HG02571 (cell line): Measurements from ENCODE around the gene SECTM1.
A peak's percentile ranks its signal among the peaks of the same experiment; 100 is the strongest.

ENCODE experiments used
- ATAC-seq: cut with Tn5 transposase; IDR thresholded peaks from one replicate; pipeline ENCODE4 v1.9.1; 2021; ENCODE audit warnings: mild to moderate bottlenecking, moderate library complexity; ENCODE audit not compliant: unreplicated experiment

The SECTM1 gene

GRCh38 chr17:82283208-82283749, 50.3 kb downstream of the SECTM1 start:
- ATAC-seq: no peak

GRCh38 chr17:82282239-82283207, 51.0 kb downstream of the SECTM1 start:
- no peak for ATAC-seq

DNA sequence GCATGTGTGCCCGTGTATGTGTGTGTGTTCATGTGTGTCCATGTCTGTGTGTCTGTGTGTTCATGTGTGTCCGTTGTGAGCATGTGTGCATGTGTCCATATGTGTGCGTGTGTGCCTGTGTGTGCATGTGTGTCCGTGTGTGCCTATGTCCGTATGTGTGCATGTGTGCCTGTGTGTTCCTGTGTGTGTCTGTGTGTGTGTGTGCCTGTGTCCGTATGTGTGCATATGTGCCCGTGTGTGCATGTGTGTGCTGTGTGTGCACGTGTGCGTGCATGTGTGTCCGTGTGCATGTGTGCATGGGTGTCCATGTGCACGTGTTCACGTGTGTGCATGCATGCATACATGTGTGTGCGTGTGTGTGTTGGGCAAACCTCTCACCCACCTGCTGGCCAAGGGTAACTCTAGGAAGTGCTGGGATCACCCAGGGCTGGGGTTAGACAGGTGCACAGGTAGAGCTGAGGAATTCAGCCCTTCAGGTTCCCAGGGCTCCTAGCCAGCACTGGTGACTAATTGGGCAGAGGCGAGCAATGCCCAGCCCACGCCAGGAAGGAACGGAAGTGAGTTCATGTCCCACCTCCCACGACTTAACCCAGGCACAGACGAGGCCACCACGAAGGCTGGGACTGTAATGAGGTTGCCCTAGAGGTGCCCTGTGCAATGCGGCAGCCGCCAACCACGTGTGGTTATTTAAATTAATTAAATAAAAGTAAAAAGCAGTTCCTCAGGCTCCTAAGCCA, 51.9 kb downstream of the SECTM1 start:
- no peak for ATAC-seq

DNA sequence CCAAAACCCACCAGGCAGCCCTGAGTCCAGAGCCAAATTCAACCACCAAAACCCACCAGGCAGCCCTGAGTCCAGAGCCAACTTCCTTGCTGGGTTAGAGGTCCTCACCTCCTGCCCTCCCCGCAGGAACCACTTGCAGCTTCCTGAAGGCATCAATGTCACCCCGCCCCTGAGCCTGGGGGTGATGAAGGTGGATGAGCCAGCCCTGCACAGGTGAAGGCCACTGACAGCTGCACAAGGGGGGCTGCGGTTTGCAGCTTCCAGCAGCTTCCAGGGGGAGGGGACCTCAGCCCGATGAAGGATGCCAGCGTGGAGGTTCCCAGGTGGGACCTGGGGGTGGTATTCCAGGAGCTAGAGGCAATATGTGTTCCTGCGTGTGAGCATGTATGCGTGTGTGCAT, 52.5 kb downstream of the SECTM1 start:
- no peak for ATAC-seq

DNA sequence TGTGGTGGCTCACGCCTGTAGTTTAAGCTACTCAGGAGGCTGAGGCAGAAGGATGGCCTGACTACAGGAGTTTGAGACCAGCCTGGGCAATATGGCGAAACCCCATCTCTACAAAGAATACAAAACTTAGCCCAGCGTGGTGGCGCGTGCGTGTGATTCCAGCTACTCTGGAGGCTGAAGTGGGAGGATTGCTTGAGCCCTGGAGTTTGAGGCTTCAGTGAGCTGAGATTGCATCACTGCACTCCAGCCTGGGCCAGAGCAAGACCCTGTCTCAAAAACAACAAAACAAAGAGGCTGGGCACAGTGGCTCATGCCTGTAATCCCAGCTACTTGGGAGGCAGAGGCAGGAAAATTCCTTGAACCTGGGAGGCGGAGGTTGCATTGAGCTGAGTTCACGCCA, 53.0 kb downstream of the SECTM1 start:
- no peak for ATAC-seq

DNA sequence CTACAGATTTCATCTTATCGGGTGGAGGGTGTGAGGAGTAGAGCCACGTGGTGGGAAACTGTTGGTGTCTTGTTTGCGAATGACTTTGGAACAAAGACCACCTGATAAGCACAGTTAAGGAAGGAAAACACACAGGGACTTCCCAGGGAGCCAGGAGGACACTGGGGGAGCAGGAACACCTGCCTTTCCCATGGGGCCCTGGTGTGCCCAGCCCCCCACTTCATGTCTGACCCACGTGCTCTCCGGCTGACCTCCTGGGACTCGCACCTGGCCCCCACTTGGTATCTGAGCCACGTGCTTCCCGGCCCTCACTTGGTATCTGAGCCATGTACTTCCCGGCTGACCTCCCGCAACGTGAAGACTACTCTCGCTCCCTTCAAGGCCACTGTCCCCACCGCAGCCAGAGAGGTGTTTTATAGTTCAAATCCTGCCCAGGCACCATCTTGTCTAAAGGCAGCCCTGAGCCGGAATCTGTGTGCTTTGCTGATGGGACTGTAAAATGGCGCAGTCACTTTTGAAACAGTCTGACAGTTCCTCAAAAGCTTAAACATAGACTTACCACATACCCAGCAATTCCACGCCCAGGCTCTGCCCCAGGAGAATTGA, 54.7 kb downstream of the SECTM1 start:
- ATAC-seq: no peak

GRCh38 chr17:82278308-82278707, 55.3 kb downstream of the SECTM1 start:
- no peak for ATAC-seq

GRCh38 chr17:82277851-82278250, 55.7 kb downstream of the SECTM1 start:
- ATAC-seq: no peak

- no peak for ATAC-seq
These were observed 56.6 kb downstream of the SECTM1 start for GRCh38 chr17:82276938-82277337.

DNA sequence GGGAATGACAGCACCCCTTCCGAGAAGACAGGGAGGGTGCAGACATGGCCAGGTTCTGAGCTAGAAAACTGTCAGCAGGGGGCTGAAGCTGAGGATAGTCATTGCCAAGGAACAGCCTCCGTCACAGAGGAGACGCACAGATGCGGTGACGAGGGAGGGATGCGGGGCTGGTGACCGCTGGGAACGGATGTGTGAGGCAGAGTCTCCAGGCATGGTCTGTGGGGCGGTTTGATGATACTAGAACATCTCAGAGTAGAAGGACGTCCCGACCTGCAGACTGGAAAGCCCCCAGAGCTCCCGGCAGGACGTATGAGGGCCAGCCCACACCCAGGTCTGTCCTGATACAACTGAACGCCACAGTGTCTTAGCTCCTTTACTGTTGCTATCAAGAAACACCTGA, 58.2 kb downstream of the SECTM1 start:
- ATAC-seq: no peak

DNA sequence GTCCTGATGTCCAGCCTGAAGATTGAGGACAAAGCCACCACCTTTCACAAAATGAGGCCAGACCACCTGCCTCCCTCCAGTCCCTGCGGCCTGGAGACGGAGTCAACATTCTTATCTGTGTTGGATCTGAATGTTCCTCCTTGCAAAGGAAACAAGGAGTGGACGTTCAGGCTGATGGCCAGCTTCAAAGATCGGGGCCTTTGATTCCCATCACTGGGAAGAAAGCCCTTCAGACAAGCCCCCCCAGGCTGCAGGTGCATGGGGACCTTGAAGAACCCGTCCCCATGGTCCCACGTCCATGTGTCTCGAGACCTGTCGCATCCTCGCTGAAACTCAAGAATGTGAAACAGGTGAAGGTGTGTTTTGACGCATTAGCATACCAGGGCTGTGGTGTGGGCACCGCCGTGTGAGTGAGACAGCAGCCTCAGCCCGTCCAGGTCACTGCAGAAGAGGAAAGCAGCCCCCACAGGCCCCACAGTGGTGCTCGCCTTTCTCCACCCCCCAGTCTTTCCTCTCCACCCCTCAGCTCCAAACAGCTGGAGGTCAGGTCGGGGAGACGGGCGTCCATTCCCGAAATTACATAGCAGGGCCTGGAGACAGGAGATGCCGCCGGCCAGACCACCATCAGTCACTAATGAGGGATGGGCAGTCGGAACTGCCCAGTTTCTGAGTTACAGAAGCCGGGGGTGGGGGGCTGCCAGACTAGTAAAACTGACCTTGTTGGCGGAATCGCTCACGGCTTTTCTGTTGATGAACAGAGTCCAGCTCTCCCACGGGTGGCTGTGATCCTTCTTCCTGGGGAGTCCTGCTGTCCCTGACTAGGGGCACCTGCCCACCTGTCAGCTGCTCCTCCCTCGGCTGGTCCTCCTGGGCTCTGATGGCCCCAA, 59.2 kb downstream of the SECTM1 start:
- ATAC-seq: no peak

DNA sequence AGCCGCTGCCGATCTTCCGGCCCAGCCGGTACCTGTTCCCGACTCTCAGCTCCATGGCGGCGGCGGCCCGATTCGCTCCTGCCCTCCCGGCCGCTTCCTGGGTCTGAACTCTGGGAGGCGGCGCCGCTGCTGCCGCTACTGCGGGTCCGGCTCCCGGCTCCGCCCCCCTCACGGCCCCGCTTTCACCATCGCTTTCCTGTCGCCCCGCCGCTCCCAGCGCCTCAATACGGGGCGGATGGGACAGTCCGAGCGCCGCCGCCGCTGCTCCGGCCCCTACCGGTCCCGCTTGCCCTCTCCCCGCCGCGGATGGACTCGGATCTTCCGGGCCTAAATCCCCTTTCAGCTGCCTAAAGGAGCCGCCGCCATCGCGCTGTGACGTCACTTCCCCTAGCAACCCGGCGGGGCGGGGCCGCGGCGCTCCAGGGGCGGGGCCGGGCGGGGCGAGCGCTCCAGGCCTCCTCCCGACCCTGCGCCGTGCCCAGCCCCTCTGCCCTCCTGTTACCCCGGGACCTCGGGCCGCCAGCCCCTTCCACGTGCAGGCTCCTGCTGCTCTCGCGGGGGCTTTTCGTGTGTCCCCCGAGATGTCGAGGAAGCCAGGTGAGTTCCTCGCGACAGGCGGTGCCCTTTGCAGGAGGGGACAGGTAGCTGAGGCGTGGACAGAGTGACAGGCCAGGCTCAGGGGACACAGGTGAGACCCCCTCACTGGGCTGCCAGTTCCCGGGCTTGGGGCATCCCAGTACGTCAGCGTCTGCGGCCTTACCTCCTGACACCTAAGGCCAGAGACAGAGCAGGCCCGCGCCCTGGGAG, 60.0 kb downstream of the SECTM1 start, which contains the start of gene CSNK1D:
Gene CSNK1D (minus strand): TSS at position 374 of the 807 bp plus-strand sequence. CDS start 319 bp downstream, at position 55.
- peak; percentile 57 for ATAC-seq

- no peak for ATAC-seq
These were observed 60.9 kb downstream of the SECTM1 start for GRCh38 chr17:82272495-82273326.

DNA sequence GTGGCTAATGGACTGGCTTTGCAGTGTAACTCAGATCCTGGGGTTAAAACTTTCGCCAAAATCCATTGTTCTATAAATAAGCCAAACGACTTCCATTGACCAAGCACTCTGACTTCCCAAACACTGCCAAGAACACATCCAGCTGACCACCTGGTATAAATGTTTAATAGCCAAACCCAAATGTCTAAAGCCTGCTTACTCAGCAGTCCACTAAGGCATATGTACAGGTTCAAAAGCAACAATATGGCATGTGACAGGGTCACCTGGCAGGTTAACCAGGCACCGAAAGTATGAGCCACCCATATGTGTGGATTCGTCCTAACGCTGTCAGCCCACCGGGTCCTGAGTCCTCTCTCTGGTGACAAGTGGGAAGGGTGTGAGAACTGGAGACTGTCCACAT, 62.2 kb downstream of the SECTM1 start:
- ATAC-seq: no peak
